NCI-H1048 (cell line): ENCODE data around the gene ZSCAN2.

ENCODE experiments used
- DNase-seq: peaks from one replicate; lab custom pipeline; 2025; lab: John Stamatoyannopoulos, UW

Gene ZSCAN2

DNA sequence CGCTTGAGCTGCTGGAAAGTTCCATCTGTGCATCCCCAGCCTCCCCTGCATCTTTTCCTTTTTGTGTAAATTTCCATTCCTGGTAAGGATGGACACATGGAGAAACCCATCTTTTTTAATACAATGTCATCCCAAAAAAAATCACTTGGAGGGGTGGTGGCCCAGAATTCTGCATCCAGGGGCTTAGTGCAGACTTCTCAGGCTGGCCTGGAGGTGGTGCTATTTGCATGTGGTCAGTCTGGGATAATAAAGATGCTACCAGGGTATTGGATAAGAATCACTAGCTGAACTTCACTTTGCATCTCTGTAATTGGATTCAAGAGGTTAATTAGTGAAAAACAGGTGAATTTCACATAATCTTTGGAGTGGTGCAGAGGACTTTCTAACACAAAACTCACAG lies 1.8 kb upstream of the ZSCAN2 start:
- DNase-seq: no peak

DNA sequence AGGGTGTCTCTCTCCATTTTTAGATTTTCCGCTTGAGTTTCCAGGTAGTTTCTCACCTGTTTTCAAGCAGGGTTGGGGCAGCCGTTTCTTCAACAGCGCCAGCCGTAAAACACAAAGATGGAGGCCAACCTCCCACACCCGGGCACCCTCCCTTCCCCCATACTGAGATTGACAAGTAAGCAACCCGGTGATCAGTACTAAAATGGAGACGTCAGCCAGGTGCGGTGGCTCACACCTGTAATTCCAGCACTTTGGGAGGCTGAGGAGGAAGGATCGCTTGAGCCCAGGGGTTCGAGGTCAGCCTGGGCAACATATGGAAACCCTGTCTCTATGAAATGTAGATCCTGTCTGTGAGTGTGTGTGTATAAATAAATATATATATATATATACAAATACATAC lies 903 bp upstream of the ZSCAN2 start:
- no peak for DNase-seq

GRCh38 chr15:84600331-84600686 lies 500 bp upstream of the ZSCAN2 start:
- DNase-seq: peak; percentile 53

GRCh38 chr15:84601555-84601838 lies 688 bp downstream of the ZSCAN2 start:
- no peak for DNase-seq

- no peak for DNase-seq
These were observed 3.0 kb downstream of the ZSCAN2 start for GRCh38 chr15:84603630-84604379.

GRCh38 chr15:84604826-84605553 lies 4.2 kb downstream of the ZSCAN2 start:
- no peak for DNase-seq

GRCh38 chr15:84605554-84605882 lies 4.7 kb downstream of the ZSCAN2 start:
- DNase-seq: no peak

DNA sequence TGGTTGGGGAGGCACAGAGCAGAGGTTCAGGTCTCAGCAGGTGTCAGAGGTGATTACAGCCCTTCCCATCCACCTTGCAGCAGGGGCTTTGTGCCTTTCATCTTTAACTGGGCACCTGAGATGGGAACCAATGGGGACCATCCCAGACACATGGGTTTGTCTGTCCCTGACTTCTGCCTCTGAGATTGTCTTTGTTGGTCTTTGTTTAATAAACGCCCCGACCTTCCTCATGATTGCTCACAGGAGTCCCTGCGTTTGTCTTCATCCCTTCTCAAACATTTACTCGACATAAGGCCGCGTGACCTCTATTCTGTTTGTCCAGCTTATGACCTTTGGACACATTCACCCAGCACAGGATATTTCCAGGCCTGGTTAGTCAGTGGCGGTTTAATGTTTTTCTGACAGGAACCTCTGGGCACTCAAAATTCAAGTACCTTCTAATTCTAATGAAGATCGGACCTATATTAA lies 5.9 kb downstream of the ZSCAN2 start:
- no peak for DNase-seq

- DNase-seq: no peak
These were observed 8.0 kb downstream of the ZSCAN2 start for GRCh38 chr15:84608707-84609284.

- no peak for DNase-seq
These were observed 9.2 kb downstream of the ZSCAN2 start for GRCh38 chr15:84609818-84610525.

- DNase-seq: no peak
These were observed 10.8 kb downstream of the ZSCAN2 start for GRCh38 chr15:84611631-84612030.

- DNase-seq: no peak
These were observed 15.4 kb downstream of the ZSCAN2 start for GRCh38 chr15:84616235-84616634.

GRCh38 chr15:84620626-84621025 lies 19.8 kb downstream of the ZSCAN2 start:
- DNase-seq: no peak

- DNase-seq: no peak
These were observed 20.7 kb downstream of the ZSCAN2 start for GRCh38 chr15:84621358-84621979.

GRCh38 chr15:84624359-84624758 lies 23.6 kb downstream of the ZSCAN2 start:
- DNase-seq: no peak

- DNase-seq: no peak
These were observed 24.3 kb downstream of the ZSCAN2 start for GRCh38 chr15:84625123-84625522.

GRCh38 chr15:84629033-84629432 lies 28.2 kb downstream of the ZSCAN2 start:
- DNase-seq: no peak

- no peak for DNase-seq
These were observed 31.0 kb downstream of the ZSCAN2 start for GRCh38 chr15:84631706-84632272.

DNA sequence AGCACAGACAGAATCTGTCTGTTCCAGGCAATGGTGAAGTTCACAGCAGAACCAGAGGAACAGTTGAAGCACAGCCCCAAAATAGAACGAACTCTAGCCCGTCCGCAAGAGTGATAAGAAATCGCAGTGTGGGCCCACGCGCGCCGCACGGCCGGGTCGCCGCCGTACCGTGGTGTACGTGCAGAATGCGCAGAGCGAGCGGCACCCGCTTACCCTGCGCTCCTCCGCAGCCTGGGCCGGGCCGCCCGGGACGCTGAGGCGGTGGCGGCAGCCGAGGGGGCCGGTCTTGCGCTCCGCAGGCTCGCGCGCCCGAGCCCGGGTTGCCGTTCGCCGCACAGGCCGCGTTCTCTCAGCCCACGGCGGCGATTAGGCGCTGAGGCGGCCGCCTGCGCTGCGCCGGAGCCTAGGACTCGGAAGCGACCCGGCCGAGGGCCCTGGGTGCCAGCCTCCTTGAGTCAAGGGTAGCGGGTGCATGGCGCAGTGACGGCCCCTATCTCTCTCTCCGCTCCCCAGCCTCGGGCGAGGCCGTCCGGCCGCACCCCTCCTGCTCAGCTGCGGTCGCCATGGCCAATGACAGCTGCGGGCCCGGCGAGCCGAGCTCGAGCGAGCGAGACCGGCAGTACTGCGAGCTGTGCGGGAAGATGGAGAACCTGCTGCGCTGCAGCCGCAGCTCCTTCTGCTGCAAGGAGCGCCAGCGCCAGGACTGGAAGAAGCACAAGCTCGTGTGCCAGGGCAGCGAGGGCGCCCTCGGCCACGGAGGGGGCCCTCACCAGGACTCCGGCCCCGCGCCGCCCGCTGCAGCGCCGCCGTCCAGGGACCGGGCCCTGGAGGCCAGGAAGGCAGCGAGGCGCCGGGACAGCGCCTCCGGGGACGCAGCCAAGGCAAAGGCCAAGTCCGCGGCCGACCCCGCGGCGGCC lies 32.8 kb downstream of the ZSCAN2 start:
- DNase-seq: no peak

GRCh38 chr15:84634228-84634837 lies 33.5 kb downstream of the ZSCAN2 start:
- no peak for DNase-seq

DNA sequence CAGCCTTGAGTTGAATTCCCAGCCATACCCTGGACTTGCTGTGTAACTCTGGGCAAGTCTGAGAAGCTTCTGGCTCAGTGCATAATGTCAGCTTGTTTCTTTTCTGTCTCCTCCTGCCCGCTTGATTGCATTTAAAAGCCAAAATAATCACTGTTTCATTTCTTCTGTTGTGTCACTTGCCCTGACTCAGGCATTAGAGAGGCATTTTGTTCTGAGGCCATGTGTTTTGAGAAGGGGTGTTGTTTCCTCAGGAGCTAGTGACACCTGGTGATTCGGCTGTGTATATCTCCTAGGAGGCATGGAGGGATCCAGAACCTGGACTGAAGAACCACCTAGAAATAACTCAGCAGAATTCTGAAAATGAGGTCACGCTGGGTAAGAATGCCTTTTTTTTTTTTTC lies 37.3 kb downstream of the ZSCAN2 start:
- no peak for DNase-seq
